Coronary artery (tissue), 2 donors: ENCODE measurements around the gene POLRMT.
A peak's percentile ranks its signal among the peaks of the same experiment; 100 is the strongest.

Experiments
- DNase-seq: peaks from one replicate; pipeline ENCODE4 v3.0.0-alpha.2; 2017; ENCODE audit warnings: low spot score
- H3K27ac ChIP-seq, 2 donors: fragments of 200-600 bp; sonication (generic); one replicate each; pipeline ENCODE4 v1.5.1; 2016 to 2019
- H3K4me3 ChIP-seq: fragments of 200-600 bp; sonication (generic); 2 replicates; pipeline ENCODE4 v1.5.1; 2016; ENCODE audit warnings: mild to moderate bottlenecking, moderate library complexity
- TF ChIP-seq, protein P1 (sequence below): fragments of 200-600 bp; sonication (generic); IDR thresholded peaks from one replicate; pipeline ENCODE4 v1.5.1; 2019; ENCODE audit warnings: antibody characterized with exemption

POLRMT gene

DNA sequence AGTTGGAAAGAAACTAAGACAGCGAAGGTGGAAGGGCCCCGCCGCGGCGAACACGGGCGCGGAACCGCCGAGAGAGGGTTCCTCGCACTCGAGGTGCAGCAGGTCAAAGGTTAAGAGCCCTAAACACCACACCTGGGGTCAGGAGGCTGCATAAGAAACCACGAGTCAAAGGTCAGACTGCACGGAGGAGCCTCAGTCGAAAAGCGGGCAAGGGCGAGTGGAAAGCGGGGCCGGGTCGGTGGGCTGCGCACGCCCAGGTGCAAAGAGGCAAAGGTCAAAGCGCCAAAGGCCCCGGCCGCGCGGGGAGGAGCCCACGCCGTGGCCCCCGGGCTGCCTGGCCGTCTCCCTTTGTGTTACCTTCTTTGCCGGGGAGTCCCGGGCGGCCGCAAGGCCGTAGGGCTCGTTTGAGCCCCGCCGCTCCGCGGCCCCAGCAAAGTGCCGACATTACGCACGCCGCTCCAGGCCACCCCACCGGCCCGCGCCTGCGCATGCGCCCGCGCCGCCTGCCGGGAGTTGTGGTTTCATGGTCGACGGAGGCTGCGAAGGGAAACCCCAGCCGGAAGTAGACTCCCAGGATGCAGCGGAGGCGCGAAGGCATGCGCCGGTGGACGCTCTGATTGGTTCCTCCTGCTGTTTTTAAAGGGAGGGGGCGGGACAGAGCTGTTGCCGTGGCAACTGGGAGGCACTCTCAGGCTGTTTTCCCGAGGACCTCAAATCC is at the start of gene POLRMT:
TSS of gene POLRMT (minus strand) at position 470 of the 718 bp plus-strand sequence. CDS start at position 445, 25 bp downstream.
- Histone ChIP-seq H3K27ac (peak within 1 kb of the TSS in 1 of 2 donors; percentile 71), H3K4me3 (peak within 1 kb of the TSS; percentile 90)
- DNase-seq = peak; percentile 99
- TF ChIP-seq, protein P1, sequence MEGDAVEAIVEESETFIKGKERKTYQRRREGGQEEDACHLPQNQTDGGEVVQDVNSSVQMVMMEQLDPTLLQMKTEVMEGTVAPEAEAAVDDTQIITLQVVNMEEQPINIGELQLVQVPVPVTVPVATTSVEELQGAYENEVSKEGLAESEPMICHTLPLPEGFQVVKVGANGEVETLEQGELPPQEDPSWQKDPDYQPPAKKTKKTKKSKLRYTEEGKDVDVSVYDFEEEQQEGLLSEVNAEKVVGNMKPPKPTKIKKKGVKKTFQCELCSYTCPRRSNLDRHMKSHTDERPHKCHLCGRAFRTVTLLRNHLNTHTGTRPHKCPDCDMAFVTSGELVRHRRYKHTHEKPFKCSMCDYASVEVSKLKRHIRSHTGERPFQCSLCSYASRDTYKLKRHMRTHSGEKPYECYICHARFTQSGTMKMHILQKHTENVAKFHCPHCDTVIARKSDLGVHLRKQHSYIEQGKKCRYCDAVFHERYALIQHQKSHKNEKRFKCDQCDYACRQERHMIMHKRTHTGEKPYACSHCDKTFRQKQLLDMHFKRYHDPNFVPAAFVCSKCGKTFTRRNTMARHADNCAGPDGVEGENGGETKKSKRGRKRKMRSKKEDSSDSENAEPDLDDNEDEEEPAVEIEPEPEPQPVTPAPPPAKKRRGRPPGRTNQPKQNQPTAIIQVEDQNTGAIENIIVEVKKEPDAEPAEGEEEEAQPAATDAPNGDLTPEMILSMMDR = no peak

DNA sequence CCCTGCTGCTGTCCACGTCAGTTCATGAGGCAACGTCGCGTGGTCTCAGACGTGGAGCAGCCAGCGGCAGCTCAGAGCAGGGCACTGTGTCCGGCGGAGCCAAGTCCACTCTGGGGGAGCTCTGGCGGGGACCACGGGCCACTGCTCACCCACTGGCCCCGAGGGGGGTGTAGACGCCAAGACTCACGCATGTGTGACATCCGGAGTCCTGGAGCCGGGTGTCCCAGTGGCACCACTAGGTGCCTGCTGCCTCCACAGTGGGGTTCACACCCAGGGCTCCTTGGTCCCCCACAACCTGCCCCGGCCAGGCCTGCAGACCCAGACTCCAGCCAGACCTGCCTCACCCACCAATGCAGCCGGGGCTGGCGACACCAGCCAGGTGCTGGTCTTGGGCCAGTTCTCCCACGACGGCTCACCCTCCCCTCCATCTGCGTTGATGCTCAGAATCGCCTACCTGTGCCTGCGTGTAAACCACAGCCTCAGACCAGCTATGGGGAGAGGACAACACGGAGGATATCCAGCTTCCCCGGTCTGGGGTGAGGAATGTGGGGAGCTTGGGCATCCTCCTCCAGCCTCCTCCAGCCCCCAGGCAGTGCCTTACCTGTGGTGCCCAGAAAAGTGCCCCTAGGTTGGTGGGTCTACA is 49.5 kb upstream of the POLRMT start:
- Histone ChIP-seq H3K27ac (peak overlapping the region in 1 of 2 donors; percentile 7), H3K4me3 (no peak overlapping the region)
- TF ChIP-seq, protein P1 = no peak
- no peak for DNase-seq

DNA sequence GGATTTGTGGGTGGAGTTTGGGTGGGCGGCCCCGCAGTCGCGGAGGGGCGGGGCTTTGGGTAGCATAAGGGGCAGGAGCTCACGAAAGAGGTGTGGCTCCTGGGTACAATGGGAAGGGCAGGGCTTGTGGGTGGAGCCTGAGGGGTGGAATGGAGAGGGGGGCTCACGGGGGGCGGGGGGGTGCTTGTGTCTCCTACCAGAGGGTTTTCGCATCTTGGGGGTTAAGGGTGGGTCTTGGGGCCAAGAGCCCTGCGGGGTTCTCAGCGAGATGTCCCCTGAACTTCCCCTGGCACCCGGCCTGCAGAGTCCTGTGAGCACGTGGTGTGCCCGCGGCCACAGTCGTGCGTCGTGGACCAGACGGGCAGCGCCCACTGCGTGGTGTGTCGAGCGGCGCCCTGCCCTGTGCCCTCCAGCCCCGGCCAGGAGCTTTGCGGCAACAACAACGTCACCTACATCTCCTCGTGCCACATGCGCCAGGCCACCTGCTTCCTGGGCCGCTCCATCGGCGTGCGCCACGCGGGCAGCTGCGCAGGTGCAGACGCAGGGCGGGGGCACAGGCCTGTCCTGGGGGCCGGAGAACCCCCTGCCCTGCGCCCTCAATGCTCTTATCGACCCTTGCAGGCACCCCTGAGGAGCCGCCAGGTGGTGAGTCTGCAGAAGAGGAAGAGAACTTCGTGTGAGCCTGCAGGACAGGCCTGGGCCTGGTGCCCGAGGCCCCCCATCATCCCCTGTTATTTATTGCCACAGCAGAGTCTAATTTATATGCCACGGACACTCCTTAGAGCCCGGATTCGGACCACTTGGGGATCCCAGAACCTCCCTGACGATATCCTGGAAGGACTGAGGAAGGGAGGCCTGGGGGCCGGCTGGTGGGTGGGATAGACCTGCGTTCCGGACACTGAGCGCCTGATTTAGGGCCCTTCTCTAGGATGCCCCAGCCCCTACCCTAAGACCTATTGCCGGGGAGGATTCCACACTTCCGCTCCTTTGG is 48.0 kb upstream of the POLRMT start:
- Histone ChIP-seq H3K4me3 (peak overlapping the region; percentile 88), H3K27ac (peak overlapping the region; percentile 94 to 98)
- DNase-seq = peak; percentile 95
- TF ChIP-seq, protein P1 = no peak

DNA sequence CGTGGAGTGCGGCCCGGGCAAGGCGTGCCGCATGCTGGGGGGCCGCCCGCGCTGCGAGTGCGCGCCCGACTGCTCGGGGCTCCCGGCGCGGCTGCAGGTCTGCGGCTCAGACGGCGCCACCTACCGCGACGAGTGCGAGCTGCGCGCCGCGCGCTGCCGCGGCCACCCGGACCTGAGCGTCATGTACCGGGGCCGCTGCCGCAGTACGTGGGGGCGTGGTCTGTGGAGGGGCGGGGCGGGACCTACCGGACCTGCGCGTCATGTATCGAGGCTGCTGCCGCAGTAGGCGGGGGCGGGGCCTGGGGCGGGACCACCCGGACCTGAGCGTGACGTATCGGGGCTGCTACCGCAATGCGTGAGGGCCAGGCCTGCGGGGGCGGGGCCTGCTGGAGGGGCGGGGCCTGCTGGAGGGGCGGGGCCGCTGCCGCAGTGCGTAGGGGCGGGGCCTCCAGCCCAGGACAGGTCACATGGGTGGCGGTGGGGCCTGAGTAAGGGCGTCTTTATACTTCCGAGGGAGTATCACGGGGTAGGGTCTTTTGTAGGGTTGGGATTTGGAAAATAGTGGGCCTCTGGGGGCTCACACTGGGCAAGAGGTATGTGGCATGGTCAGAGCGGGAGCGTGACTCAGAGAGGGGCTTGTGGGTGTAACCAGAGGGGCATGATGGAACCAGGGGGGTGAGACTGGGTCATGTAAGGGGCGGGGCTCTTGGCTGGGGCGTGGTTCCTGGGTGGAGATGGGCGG is 47.1 kb upstream of the POLRMT start:
- peak; percentile 99 for DNase-seq
- TF ChIP-seq, protein P1 = peak; percentile 22
- peak overlapping the region; percentile 94 to 98 for H3K27ac ChIP-seq
- peak overlapping the region; percentile 88 for H3K4me3 ChIP-seq

DNA sequence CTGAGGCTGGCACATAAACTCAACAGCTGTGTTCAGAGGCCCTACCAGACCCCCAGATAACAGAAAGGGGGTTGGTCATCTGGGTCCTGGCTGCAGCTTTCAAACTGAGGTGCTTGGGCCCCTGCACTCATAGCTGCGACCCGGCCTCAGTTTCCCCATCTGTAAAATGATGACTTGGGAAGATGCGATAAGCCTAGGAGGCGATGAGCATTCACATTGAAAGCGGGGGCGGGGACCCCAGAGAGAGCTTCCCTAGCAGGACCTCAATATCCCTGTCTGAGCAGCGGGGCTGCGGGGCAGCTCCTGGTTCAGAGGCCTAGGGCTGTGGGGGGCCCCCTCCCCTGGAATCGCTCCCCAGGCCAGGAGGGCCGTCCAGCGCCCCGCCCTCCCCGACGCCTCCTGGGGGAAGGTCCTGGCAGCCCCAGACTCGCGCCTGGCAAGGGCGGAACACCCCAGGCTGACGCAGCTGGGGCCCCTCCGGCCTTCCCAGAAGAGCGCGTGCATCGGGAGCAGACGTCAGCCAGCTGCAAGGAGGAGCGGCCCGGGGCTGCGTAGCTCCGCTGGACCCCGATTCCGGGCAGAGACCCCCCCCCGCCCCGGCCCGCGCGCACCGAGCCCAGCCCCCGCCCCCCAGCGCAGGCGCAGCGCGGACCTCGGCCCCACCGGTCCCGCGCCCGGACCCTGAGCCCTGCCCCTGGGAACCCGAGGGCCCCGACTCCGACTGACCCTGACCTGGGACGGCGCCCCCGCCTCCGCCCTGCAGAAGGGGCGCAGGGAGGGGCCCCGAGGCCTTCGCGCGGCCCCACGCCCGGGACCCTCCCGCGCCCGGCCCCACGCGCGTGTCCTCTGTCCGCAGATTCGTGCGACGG is 46.3 kb upstream of the POLRMT start:
- peak overlapping the region; percentile 88 for H3K4me3 ChIP-seq
- TF ChIP-seq, protein P1 = no peak
- H3K27ac ChIP-seq = peak overlapping the region; percentile 94 to 98
- peak; percentile 92 for DNase-seq
